ENCODE measurements around the gene ENGASE.
A peak's percentile ranks its signal among the peaks of the same experiment; 100 is the strongest.

The ENGASE gene

DNA sequence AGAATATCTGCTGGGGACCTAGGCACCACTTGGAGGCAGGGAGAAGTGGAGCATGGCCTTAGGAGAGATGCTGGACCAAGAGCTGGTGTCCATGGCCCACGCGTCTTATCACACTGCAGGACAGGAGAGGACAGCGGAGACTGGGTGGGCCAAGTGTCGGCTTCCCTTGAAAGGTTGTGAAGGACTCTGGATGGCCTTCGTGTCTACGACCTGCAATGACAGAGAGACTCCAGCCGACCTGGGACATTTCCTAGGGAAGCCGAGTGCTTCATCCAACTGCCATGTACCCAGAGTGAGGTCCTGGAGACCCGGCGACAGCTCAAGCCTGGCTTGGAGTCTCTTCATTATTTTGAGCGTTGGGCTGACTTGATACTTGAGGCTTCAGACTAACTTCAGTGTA, 30.2 kb upstream of the ENGASE start:
- Histone ChIP-seq H3K36me3 (ENCODE audit: insufficient read depth, low read length) (no peaks in the 10 kb centered on the region), H3K9me3 (ENCODE audit: insufficient read depth, low read depth, low read length) (no peaks in the 10 kb centered on the region), H3K79me2 (ENCODE audit: insufficient read depth, low read length) (no peaks in the 10 kb centered on the region), H3K4me2 (ENCODE audit: low read depth, low read length, poor library complexity, severe bottlenecking) (no peak overlapping the region), H3K4me1 (ENCODE audit: insufficient read depth, low read length, poor library complexity, severe bottlenecking) (no peaks in the 10 kb centered on the region), H3K27me3 (ENCODE audit: insufficient read depth, low read length, poor library complexity, severe bottlenecking) (no peaks in the 10 kb centered on the region), H2AFZ (ENCODE audit: low read length) (no peak overlapping the region), H3F3A (ENCODE audit: low read depth) (no peaks in the 10 kb centered on the region), H3K4me3 (ENCODE audit: low read length, poor library complexity, severe bottlenecking) (no peak overlapping the region), H3K9me2 (replicated peaks; ENCODE audit: low read depth, low read length) (no peaks in the 10 kb centered on the region), H3K9ac (ENCODE audit: low read depth, low read length, poor library complexity, severe bottlenecking) (no peak overlapping the region), H4K20me1 (ENCODE audit: insufficient read depth, low read length, poor library complexity, severe bottlenecking) (no peaks in the 10 kb centered on the region)
- no peak for TF ChIP-seq EZH2phosphoT487 (IDR thresholded peaks at IDR 0.05; ENCODE audit: borderline replicate concordance)
- TF ChIP-seq, protein P1, sequence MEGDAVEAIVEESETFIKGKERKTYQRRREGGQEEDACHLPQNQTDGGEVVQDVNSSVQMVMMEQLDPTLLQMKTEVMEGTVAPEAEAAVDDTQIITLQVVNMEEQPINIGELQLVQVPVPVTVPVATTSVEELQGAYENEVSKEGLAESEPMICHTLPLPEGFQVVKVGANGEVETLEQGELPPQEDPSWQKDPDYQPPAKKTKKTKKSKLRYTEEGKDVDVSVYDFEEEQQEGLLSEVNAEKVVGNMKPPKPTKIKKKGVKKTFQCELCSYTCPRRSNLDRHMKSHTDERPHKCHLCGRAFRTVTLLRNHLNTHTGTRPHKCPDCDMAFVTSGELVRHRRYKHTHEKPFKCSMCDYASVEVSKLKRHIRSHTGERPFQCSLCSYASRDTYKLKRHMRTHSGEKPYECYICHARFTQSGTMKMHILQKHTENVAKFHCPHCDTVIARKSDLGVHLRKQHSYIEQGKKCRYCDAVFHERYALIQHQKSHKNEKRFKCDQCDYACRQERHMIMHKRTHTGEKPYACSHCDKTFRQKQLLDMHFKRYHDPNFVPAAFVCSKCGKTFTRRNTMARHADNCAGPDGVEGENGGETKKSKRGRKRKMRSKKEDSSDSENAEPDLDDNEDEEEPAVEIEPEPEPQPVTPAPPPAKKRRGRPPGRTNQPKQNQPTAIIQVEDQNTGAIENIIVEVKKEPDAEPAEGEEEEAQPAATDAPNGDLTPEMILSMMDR (conservative IDR thresholded peaks at IDR 0.05; ENCODE audit: low read length), result no peak

DNA sequence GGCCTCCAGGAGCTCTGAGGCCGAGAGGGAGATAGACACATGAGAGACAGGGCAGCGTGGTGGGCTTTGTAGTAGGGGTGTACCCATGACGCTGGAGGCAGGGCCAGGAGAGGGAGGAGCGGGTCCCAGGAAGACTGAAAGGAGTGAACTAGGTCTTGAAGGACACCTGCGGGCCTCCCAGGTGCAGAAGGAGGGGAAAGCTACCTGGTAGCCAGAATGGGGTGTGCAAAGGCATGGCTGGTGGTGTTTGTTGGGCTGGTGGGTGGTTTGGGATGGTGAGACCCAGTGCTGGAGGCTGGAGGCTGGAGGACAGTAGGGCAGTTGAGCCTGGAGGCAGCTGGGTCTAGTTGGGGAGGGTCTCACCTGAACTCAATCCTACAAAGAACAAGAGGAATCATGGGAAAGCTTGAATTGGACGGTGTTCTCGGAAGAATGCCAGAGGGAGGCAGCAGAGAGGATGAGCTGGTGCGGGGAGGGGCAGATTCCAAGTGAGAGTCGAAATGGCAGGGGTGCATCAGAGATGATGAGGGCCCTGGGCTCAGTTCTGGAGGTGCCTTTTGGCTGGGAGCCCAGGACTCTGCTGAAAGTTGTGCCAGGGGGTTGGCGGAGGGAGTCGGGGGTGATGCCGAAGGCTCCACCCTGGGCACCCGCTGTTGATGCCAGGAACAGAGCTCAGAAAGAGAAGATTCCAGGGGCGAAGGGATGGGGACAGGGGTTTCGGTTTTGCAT, 29.5 kb upstream of the ENGASE start:
- no peak overlapping the region for H2AFZ ChIP-seq (ENCODE audit: low read length)
- H3K9me3 ChIP-seq (ENCODE audit: insufficient read depth, low read depth, low read length), result no peaks in the 10 kb centered on the region
- H3K36me3 ChIP-seq (ENCODE audit: insufficient read depth, low read length), result no peaks in the 10 kb centered on the region
- no peaks in the 10 kb centered on the region for H3K9me2 ChIP-seq (replicated peaks; ENCODE audit: low read depth, low read length)
- no peaks in the 10 kb centered on the region for H3K4me1 ChIP-seq (ENCODE audit: insufficient read depth, low read length, poor library complexity, severe bottlenecking)
- H3K4me3 ChIP-seq (ENCODE audit: low read length, poor library complexity, severe bottlenecking), result no peak overlapping the region
- H4K20me1 ChIP-seq (ENCODE audit: insufficient read depth, low read length, poor library complexity, severe bottlenecking), result no peaks in the 10 kb centered on the region
- H3K27me3 ChIP-seq (ENCODE audit: insufficient read depth, low read length, poor library complexity, severe bottlenecking), result no peaks in the 10 kb centered on the region
- TF ChIP-seq EZH2phosphoT487 (IDR thresholded peaks at IDR 0.05; ENCODE audit: borderline replicate concordance), result no peak
- TF ChIP-seq, protein P1 (conservative IDR thresholded peaks at IDR 0.05; ENCODE audit: low read length), result no peak
- H3F3A ChIP-seq (ENCODE audit: low read depth), result no peaks in the 10 kb centered on the region
- H3K4me2 ChIP-seq (ENCODE audit: low read depth, low read length, poor library complexity, severe bottlenecking), result no peak overlapping the region
- no peak overlapping the region for H3K9ac ChIP-seq (ENCODE audit: low read depth, low read length, poor library complexity, severe bottlenecking)
- H3K79me2 ChIP-seq (ENCODE audit: insufficient read depth, low read length), result no peaks in the 10 kb centered on the region

DNA sequence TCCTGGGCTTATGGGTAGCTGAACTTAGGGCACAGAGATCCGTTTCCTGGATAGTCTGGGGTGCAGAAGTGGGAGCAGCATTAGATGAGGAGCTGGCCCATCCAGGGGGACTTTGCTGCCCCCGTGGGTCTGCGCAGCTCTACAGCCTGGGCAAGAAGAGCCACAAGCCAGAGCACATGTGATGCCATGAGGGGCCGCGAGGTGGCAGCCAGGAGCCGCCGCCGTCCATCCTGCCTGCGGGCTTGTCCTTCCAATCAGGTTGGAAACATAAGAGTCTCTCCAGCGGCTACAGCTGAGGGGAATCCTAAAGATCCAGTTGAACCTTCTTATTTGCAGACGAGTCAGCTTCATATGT, 28.8 kb upstream of the ENGASE start:
- no peaks in the 10 kb centered on the region for H3K9me3 ChIP-seq (ENCODE audit: insufficient read depth, low read depth, low read length)
- H3K79me2 ChIP-seq (ENCODE audit: insufficient read depth, low read length), result no peaks in the 10 kb centered on the region
- no peak for TF ChIP-seq EZH2phosphoT487 (IDR thresholded peaks at IDR 0.05; ENCODE audit: borderline replicate concordance)
- TF ChIP-seq, protein P1 (conservative IDR thresholded peaks at IDR 0.05; ENCODE audit: low read length), result peak; percentile 90
- no peak overlapping the region for H3K9ac ChIP-seq (ENCODE audit: low read depth, low read length, poor library complexity, severe bottlenecking)
- H3K4me3 ChIP-seq (ENCODE audit: low read length, poor library complexity, severe bottlenecking), result no peak overlapping the region
- H3K36me3 ChIP-seq (ENCODE audit: insufficient read depth, low read length), result no peaks in the 10 kb centered on the region
- H3K4me2 ChIP-seq (ENCODE audit: low read depth, low read length, poor library complexity, severe bottlenecking), result no peak overlapping the region
- no peaks in the 10 kb centered on the region for H4K20me1 ChIP-seq (ENCODE audit: insufficient read depth, low read length, poor library complexity, severe bottlenecking)
- no peaks in the 10 kb centered on the region for H3K27me3 ChIP-seq (ENCODE audit: insufficient read depth, low read length, poor library complexity, severe bottlenecking)
- no peaks in the 10 kb centered on the region for H3F3A ChIP-seq (ENCODE audit: low read depth)
- no peaks in the 10 kb centered on the region for H3K4me1 ChIP-seq (ENCODE audit: insufficient read depth, low read length, poor library complexity, severe bottlenecking)
- H2AFZ ChIP-seq (ENCODE audit: low read length), result no peak overlapping the region
- no peaks in the 10 kb centered on the region for H3K9me2 ChIP-seq (replicated peaks; ENCODE audit: low read depth, low read length)
